MM.1S (cell line): Measurements from ENCODE around the gene NTRK3.

Experiments used
- DNase-seq: peaks from one replicate; pipeline ENCODE4 v3.0.0-alpha.2; 2015
- H2AFZ ChIP-seq: fragments of 300-600 bp; sonication (generic); 2 replicates; pipeline ENCODE4 v1.6.0; 2016; ENCODE audit warnings: antibody characterized with exemption, low read length
- H3F3A ChIP-seq: fragments of 300-600 bp; sonication (generic); 2 replicates; pipeline ENCODE4 v1.6.1; 2016; ENCODE audit warnings: mild to moderate bottlenecking, antibody characterized with exemption, low read length, moderate library complexity, mixed read lengths; ENCODE audit not compliant: insufficient read depth
- H3K27ac ChIP-seq: fragments of 300-600 bp; sonication (generic); 2 replicates; pipeline ENCODE4 v1.5.1; 2016; ENCODE audit warnings: mild to moderate bottlenecking, low read length
- H3K27me3 ChIP-seq: fragments of 300-600 bp; sonication (generic); replicated peaks from 2 replicates; pipeline ENCODE4 v1.6.0; 2016; ENCODE audit warnings: low read length; ENCODE audit not compliant: insufficient read depth
- H3K36me3 ChIP-seq: fragments of 300-600 bp; sonication (generic); replicated peaks from 2 replicates; pipeline ENCODE4 v1.6.1; 2016; ENCODE audit warnings: mild to moderate bottlenecking, low read length, mixed read lengths; ENCODE audit not compliant: insufficient read depth
- H3K4me1 ChIP-seq: fragments of 300-600 bp; sonication (generic); 2 replicates; pipeline ENCODE4 v1.6.1; 2016; ENCODE audit warnings: low read length, mixed read lengths
- H3K4me2 ChIP-seq: fragments of 300-600 bp; sonication (generic); 2 replicates; pipeline ENCODE4 v1.6.0; 2016; ENCODE audit warnings: low read depth, low read length
- H3K4me3 ChIP-seq: fragments of 300-600 bp; sonication (generic); 2 replicates; pipeline ENCODE4 v1.5.1; 2016; ENCODE audit warnings: low read length, mixed read lengths
- H3K79me2 ChIP-seq: fragments of 300-600 bp; sonication (generic); 2 replicates; pipeline ENCODE4 v1.6.1; 2016; ENCODE audit warnings: mixed run types, low read length, mixed read lengths
- H3K9ac ChIP-seq: fragments of 300-600 bp; sonication (generic); 2 replicates; pipeline ENCODE4 v1.6.1; 2016; ENCODE audit warnings: low read length, mixed read lengths
- H3K9me2 ChIP-seq: fragments of 300-600 bp; sonication (generic); replicated peaks from 2 replicates; pipeline ENCODE4 v1.6.1; 2016; ENCODE audit warnings: mild to moderate bottlenecking, low read length, mixed read lengths; ENCODE audit not compliant: insufficient read depth
- H3K9me3 ChIP-seq: fragments of 300-600 bp; sonication (generic); replicated peaks from 2 replicates; pipeline ENCODE4 v1.6.1; 2016; ENCODE audit warnings: mild to moderate bottlenecking, low read length, mixed read lengths; ENCODE audit not compliant: insufficient read depth
- H4K20me1 ChIP-seq: fragments of 300-600 bp; sonication (generic); 2 replicates; pipeline ENCODE4 v1.6.1; 2016; ENCODE audit warnings: mild to moderate bottlenecking, low read length, moderate library complexity, mixed read lengths; ENCODE audit not compliant: insufficient read depth
- EZH2 ChIP-seq: fragments of 300-600 bp; sonication (generic); optimal IDR thresholded peaks from 2 replicates; pipeline ENCODE3; 2017; ENCODE audit warnings: low read depth, mild to moderate bottlenecking, antibody characterized with exemption, low read length, mixed read lengths
- EZH2phosphoT487 ChIP-seq: fragments of 300-600 bp; sonication (generic); IDR thresholded peaks from 2 replicates; pipeline ENCODE4 v1.6.1; 2018; ENCODE audit warnings: antibody characterized with exemption, low read length
- TF ChIP-seq, protein P1 (sequence below): fragments of 300-600 bp; sonication (generic); IDR thresholded peaks from 2 replicates; pipeline ENCODE4 v1.5.1; 2016; ENCODE audit warnings: antibody characterized with exemption, low read length, mixed read lengths

The NTRK3 gene

DNA sequence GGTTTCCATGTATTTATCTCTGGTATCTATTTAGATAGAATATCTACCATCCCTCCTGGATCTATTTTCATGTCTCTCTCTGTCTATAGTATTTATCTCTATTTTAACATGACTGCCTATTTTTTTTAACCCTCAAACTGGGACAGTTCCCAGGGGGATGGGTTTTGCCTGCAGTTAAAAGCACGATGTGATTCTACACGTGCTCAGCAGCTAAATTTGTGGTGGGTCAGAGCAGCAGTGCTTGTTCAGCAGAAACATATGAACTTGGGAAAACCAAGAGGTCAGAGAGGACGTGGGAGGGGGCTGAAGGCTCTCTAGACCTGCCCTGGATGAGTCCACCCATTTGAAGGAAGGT, 189.2 kb downstream of the NTRK3 start:
- Histone ChIP-seq H3K36me3 (no peaks in the 10 kb centered on the region), H2AFZ (no peak overlapping the region), H4K20me1 (no peaks in the 10 kb centered on the region), H3K79me2 (no peaks in the 10 kb centered on the region), H3K9ac (no peak overlapping the region), H3K4me1 (no peaks in the 10 kb centered on the region), H3K27me3 (no peaks in the 10 kb centered on the region), H3K9me3 (no peaks in the 10 kb centered on the region), H3F3A (no peaks in the 10 kb centered on the region), H3K4me3 (no peak overlapping the region), H3K9me2 (no peaks in the 10 kb centered on the region), H3K27ac (no peak overlapping the region), H3K4me2 (no peak overlapping the region)
- DNase-seq = no peak
- TF ChIP-seq EZH2 (no peak), EZH2phosphoT487 (no peak)
- TF ChIP-seq, protein P1, sequence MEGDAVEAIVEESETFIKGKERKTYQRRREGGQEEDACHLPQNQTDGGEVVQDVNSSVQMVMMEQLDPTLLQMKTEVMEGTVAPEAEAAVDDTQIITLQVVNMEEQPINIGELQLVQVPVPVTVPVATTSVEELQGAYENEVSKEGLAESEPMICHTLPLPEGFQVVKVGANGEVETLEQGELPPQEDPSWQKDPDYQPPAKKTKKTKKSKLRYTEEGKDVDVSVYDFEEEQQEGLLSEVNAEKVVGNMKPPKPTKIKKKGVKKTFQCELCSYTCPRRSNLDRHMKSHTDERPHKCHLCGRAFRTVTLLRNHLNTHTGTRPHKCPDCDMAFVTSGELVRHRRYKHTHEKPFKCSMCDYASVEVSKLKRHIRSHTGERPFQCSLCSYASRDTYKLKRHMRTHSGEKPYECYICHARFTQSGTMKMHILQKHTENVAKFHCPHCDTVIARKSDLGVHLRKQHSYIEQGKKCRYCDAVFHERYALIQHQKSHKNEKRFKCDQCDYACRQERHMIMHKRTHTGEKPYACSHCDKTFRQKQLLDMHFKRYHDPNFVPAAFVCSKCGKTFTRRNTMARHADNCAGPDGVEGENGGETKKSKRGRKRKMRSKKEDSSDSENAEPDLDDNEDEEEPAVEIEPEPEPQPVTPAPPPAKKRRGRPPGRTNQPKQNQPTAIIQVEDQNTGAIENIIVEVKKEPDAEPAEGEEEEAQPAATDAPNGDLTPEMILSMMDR = no peak

DNA sequence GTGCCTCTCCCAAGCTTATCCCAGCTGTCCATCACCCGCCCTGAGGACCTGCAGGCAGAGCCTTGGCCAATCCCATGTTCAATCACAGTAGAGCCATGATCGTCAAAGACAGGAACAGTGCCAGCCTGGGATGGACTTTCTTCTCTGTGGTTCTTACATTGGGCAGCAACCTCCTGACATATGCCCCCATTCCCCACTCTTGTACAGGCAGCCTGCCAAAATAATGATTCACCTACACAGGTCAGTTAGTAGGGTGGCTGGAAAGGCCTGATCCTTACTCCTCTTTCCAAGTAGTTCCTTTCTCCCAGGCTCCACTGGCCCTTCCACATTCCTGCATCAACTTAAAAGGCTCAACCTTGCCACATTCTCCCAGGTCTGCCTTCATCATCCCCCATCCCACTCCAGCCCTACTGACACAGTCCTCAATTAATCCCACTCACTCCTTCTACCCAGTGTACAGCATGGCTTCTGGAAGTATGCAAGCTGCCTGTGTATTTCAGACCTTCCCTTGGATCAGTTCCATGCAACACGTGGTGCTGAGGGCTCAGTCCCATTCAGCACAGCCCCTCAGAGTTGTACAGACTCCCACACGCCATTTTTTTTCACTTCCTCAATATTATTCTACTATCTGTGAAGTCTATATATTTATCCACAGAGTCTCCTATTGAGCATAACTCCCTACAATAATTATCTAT, 189.8 kb downstream of the NTRK3 start:
- Histone ChIP-seq H3K9me3 (no peaks in the 10 kb centered on the region), H3K79me2 (no peaks in the 10 kb centered on the region), H3K9me2 (no peaks in the 10 kb centered on the region), H4K20me1 (no peaks in the 10 kb centered on the region), H3K4me1 (no peaks in the 10 kb centered on the region), H3K9ac (no peak overlapping the region), H3F3A (no peaks in the 10 kb centered on the region), H2AFZ (no peak overlapping the region), H3K4me2 (no peak overlapping the region), H3K27ac (no peak overlapping the region), H3K36me3 (no peaks in the 10 kb centered on the region), H3K4me3 (no peak overlapping the region), H3K27me3 (no peaks in the 10 kb centered on the region)
- DNase-seq = no peak
- TF ChIP-seq EZH2 (no peak), EZH2phosphoT487 (no peak)
- TF ChIP-seq, protein P1 = no peak

DNA sequence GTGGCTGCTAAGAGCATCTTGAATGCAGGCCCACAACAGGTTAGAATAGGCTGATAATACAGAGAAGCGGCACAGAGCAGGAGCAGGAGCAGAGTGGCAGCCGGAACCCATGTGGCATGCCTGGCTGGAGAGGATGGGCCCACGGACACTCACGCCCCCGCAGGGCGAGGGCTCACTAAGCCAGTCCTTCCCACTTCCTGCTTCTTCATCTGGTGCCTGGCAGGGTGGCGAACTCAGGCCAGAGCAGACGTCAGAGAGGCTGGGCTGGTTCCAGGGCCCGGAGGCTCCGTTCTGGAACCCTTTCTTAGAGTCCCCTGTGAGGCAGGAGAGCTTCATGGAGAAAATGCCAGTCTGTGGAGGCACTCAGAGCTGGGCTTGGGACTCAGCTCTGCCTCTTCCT, 195.1 kb downstream of the NTRK3 start:
- H3K4me2 ChIP-seq = no peak overlapping the region
- H3K4me3 ChIP-seq = no peak overlapping the region
- H3K9me2 ChIP-seq = no peaks in the 10 kb centered on the region
- TF ChIP-seq, protein P1 = no peak
- no peaks in the 10 kb centered on the region for H4K20me1 ChIP-seq
- no peak overlapping the region for H3K27ac ChIP-seq
- no peaks in the 10 kb centered on the region for H3K9me3 ChIP-seq
- no peak overlapping the region for H3K9ac ChIP-seq
- no peaks in the 10 kb centered on the region for H3K79me2 ChIP-seq
- DNase-seq = no peak
- H3K36me3 ChIP-seq = no peaks in the 10 kb centered on the region
- no peaks in the 10 kb centered on the region for H3K4me1 ChIP-seq
- H3K27me3 ChIP-seq = no peaks in the 10 kb centered on the region
- no peak overlapping the region for H2AFZ ChIP-seq
- no peaks in the 10 kb centered on the region for H3F3A ChIP-seq
